HG03064 (cell line): ENCODE measurements around the gene ARHGAP10.
A peak's percentile ranks its signal among the peaks of the same experiment; 100 is the strongest.

Experiments
- ATAC-seq: cut with Tn5 transposase; IDR thresholded peaks from one replicate; pipeline ENCODE4 v1.9.1; 2021; ENCODE audit warnings: low read depth; ENCODE audit not compliant: unreplicated experiment

Gene ARHGAP10

DNA sequence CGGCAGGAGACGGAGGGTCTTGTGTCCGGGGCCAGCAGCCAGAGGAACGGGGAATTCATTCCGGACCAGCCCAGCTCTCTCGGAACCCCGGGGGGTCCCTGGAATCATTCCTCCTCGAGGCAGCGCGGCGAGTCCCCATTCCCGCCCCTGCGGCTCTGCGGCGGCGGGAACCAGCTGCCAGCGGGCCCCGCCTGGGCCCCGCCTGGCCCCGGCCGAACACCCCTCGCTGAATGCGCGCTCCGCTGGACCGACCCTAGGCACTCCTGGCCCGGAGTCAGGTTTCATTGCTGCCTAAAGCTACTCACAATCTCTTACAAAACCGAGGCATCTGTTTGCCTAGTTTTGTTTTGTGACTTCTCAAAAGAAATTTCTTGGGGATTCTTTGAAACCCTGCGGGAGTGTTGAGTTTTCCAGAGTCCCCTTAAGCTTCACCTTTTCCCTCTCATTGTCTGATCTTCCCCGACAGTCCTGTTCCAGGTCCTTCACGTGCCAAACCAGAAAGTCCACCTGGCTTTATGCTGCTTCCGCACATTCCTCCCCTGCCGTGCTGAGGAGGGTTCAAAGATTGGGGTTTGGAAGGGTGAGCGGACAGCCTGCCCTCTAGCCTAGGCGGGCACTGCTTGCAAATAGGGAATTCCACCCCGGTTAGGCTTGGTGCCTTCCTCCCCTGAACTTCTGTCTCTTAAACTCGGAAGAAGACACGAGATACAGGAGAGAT, 789 bp downstream of the ARHGAP10 start:
- peak; percentile 22 for ATAC-seq

GRCh38 chr4:147733716-147734344, 1.9 kb downstream of the ARHGAP10 start:
- ATAC-seq, result no peak

- ATAC-seq, result no peak
Measured at GRCh38 chr4:147734496-147734895, 2.6 kb downstream of the ARHGAP10 start.

DNA sequence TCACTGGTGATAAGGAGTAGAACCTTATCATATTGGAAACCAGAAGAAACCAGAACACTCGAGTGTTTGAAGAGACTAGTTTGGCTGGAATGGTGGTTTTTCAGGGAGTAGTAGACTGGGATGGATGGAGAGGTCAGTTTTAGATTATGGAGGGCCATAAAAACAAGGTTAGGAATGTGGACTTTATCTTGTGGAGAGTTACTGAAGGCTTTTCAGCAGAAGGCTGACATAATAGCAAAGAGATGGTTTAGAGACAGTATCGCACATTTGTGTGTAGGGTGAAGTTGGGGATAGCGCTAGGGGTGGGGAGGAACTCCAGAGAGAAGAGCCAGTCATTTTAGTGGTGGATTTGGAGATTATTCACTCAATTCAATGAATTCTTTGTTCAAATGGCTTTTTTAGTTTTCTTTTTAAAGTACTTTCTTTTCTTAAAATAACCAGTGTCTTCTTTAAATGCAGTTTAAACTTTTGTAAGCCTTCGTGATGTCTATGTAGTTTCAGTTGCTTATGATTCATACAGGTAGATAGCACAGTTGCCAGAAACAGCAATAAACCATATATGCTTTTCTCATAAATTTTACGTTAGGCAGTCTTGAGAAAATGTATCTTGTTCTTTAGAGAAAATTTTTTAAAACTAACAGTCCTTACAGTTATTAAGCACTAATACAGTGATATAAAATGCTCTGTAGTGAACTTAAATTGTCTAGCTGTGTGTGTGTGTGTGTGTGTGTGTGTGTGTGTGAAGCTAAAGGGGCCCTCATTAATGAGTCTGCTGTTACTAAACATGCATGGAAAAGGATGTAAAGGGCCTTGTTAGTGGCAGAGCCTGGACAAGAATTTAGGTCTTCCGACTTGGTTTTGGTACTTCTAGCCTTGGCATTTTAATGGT, 3.8 kb downstream of the ARHGAP10 start:
- no peak for ATAC-seq

DNA sequence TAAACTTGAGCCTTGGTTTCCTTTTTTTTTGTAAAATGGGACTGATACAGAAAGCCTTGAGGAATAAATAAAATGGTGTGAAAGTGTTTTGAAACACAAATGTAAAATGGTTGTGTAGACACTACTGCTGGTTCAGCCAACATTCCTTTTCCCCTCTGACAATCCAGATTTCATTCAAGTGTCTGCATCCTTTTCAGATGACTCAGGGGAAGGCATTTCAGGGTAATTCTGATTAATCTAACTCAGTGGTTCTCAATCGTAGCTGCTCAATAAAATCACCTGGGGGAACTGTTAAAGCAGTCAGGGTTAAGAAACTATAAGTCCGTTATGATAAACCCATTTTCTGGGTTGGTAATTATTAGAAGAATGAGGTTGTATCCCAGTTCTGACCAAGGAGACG, 4.6 kb downstream of the ARHGAP10 start:
- no peak for ATAC-seq

- no peak for ATAC-seq
Measured at GRCh38 chr4:147737623-147738022, 5.7 kb downstream of the ARHGAP10 start.

GRCh38 chr4:147739239-147739823, 7.4 kb downstream of the ARHGAP10 start:
- no peak for ATAC-seq

GRCh38 chr4:147740176-147740575, 8.3 kb downstream of the ARHGAP10 start:
- ATAC-seq, result no peak

DNA sequence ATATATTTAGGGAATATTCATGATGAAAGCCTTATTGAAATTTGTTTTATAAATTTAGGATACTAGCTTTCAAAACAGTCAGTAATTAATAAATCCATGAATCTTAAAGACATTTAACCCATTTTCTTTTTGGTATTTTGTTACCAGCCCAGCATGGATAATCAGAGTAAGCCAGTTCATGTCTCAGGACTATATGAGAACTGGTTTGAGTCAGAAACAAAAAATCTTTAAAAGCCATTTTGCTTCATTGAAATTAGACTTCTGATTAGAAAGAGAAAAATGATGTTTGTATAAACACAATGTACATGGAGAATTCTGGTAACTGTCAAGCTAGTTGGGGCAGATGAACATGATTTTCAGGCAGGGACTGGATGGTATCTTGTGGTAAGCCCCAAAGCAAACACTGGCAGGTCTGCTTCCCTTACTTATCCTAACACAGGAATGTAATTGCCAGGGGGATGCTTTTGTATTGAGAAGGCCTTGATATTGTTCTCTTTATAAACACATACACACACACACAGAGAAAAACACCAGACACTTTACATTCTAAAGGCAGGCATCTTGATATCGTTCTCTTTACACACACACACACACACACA, 9.4 kb downstream of the ARHGAP10 start:
- no peak for ATAC-seq

DNA sequence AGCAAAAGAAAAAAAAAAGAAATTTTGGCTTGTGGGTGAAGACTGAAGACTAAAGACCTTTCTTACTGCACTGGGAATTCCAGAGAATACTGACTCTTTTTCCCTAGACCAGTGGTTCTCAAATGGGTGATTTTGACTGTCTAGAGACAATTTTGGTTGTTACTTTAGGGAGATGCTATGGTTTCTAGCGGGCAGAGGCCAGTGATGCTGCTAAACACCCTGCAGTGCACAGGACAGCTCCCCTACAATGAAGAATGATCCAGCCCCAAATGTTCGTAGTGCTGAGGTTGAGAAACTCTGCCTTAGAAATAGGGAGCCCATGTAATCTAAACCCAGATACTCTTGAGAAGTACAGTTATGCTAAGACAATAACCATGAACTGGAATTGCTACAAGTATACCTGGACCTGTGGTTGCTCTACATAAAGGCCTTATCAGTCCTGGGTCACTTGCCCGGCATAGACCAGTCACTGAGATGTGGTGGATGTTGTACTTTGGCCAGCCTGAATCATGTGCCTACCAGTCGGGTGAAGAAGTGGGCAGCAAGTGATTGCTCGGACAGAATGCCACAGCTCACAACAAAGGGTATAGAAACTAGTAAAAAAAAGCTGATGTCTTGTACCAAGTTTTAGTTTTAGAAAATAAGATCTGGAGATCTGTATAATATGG, 16.0 kb downstream of the ARHGAP10 start:
- no peak for ATAC-seq

- ATAC-seq, result peak; percentile 96
Measured at GRCh38 chr4:147749811-147750321, 18.0 kb downstream of the ARHGAP10 start.

- ATAC-seq, result no peak
Measured at GRCh38 chr4:147753047-147753446, 21.2 kb downstream of the ARHGAP10 start.

- ATAC-seq, result no peak
Measured at GRCh38 chr4:147754037-147754445, 22.2 kb downstream of the ARHGAP10 start.

- no peak for ATAC-seq
Measured at GRCh38 chr4:147755561-147756295, 23.8 kb downstream of the ARHGAP10 start.

DNA sequence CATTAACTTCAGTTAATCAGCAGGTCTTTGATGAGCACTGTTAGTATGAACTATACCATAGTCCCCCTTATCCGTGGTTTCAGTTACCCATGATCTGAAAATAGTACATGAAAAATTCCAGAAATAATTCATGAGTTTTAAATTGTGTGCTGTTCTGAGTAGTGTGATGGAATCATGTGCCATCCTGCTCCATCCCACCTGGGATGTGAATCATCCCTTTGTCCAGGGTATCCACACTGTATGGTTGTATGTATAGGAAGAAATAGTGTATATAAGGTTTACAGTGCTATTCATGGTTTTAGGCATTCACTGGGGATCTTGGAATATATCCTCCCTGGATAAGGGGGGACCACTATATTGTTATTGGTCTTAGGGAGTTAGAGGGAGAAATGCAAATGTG, 24.5 kb downstream of the ARHGAP10 start:
- ATAC-seq, result no peak

GRCh38 chr4:147760176-147760575, 28.3 kb downstream of the ARHGAP10 start:
- ATAC-seq, result no peak

DNA sequence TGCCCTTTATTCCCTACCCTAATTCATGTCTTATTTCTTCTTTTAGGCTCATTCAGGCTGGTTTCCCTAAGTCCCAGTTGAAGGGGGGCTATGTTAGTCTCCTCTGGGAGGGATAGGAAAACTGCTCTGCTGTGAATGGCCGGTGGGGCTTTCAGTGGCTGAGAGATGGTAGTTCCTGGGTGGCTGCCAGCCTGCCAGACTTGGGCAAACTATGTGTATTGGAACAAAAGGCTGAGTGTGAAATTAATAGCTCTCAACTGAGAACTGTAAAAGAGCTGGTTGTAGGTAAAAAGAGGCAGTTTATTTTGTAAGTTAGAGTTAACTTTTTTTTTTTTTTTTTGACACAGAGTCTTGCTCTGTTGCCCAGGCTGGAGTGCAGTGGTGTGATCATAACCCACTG, 28.8 kb downstream of the ARHGAP10 start:
- no peak for ATAC-seq

DNA sequence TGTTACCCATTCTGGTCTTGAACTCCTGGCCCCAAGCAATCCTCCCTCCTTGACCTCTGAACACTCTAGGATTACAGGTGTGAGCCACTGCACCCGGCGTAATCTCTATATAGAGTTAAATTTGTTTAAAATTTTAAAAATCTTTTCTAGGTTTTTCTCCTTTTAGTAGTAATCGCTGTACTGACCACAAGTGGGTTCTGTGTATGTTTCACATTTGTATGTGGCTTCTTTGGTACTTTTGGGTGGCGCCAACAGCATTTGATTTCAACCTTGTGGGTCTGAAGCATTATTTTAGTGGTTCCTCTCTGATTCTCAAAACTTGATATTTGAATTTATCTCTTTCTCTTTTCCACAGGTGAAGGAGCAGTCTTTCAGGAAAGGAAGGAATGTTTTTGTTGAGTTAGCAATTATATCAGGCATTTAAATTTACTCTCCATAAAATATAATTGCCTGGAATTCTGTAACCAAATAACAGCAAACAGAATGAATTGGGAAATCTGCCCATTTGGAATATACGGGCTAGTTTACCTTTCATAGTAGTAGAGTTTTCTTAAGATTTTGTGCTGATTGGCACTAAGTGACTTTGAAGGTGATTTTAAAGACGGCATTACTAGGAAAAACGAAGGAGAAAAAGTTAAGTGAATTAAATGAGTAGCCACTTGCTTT, 29.5 kb downstream of the ARHGAP10 start:
- no peak for ATAC-seq

DNA sequence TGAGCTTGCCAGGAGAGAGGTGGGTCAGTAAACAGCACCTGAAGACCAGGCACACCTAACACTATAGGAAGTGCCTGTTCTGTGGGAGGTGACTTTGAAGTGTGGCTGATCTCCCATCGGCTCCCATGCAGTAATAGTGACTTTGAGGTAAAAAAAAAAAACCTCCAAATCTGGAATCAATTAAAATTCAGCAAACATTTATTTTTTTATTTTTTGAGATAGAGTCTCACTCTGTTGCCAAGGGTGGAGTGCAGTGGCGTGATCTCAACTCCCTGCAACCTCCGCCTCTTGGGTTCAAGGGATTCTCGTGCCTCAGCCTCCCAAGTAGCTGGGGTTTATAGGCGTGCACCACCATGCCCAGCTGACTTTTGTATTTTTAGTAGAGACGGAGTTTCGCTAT, 32.4 kb downstream of the ARHGAP10 start:
- no peak for ATAC-seq
